ENCODE data around the gene AKT1.

Gene AKT1

GRCh38 chr14:104794993-104795780 is at the start of gene AKT1:
Gene AKT1 (minus strand): TSS chr14:104795748. CDS start chr14:104792643, 3,105 bp downstream.
- TF ChIP-seq GATA3 (IDR thresholded peaks at IDR 0.05; ENCODE audit: low read depth, low read length) (no peak), GATA2 (IDR thresholded peaks at IDR 0.05; ENCODE audit: low read depth, low read length) (no peak)

- TF ChIP-seq GATA3 (IDR thresholded peaks at IDR 0.05; ENCODE audit: low read depth, low read length): no peak
- no peak for TF ChIP-seq GATA2 (IDR thresholded peaks at IDR 0.05; ENCODE audit: low read depth, low read length)
Measured at GRCh38 chr14:104845033-104845666, 49.6 kb upstream of the AKT1 start.

- TF ChIP-seq GATA2 (IDR thresholded peaks at IDR 0.05; ENCODE audit: low read depth, low read length) (no peak), GATA3 (IDR thresholded peaks at IDR 0.05; ENCODE audit: low read depth, low read length) (no peak)
Measured at GRCh38 chr14:104844306-104845032, 48.9 kb upstream of the AKT1 start.

GRCh38 chr14:104843442-104844305 is 48.1 kb upstream of the AKT1 start:
- TF ChIP-seq GATA3 (IDR thresholded peaks at IDR 0.05; ENCODE audit: low read depth, low read length): no peak
- TF ChIP-seq GATA2 (IDR thresholded peaks at IDR 0.05; ENCODE audit: low read depth, low read length): no peak

- no peak for TF ChIP-seq GATA3 (IDR thresholded peaks at IDR 0.05; ENCODE audit: low read depth, low read length)
- no peak for TF ChIP-seq GATA2 (IDR thresholded peaks at IDR 0.05; ENCODE audit: low read depth, low read length)
Measured at GRCh38 chr14:104843006-104843405, 47.5 kb upstream of the AKT1 start.

- TF ChIP-seq GATA2 (IDR thresholded peaks at IDR 0.05; ENCODE audit: low read depth, low read length): no peak
- TF ChIP-seq GATA3 (IDR thresholded peaks at IDR 0.05; ENCODE audit: low read depth, low read length): no peak
Measured at GRCh38 chr14:104841730-104842129, 46.2 kb upstream of the AKT1 start.

- TF ChIP-seq GATA2 (IDR thresholded peaks at IDR 0.05; ENCODE audit: low read depth, low read length): no peak
- TF ChIP-seq GATA3 (IDR thresholded peaks at IDR 0.05; ENCODE audit: low read depth, low read length): no peak
Measured at GRCh38 chr14:104830781-104831180, 35.2 kb upstream of the AKT1 start.

GRCh38 chr14:104827177-104828055 is 31.9 kb upstream of the AKT1 start:
- TF ChIP-seq GATA3 (IDR thresholded peaks at IDR 0.05; ENCODE audit: low read depth, low read length) (no peak), GATA2 (IDR thresholded peaks at IDR 0.05; ENCODE audit: low read depth, low read length) (no peak)

- TF ChIP-seq GATA2 (IDR thresholded peaks at IDR 0.05; ENCODE audit: low read depth, low read length) (no peak), GATA3 (IDR thresholded peaks at IDR 0.05; ENCODE audit: low read depth, low read length) (no peak)
Measured at GRCh38 chr14:104826861-104827176, 31.3 kb upstream of the AKT1 start.

- TF ChIP-seq GATA3 (IDR thresholded peaks at IDR 0.05; ENCODE audit: low read depth, low read length) (no peak), GATA2 (IDR thresholded peaks at IDR 0.05; ENCODE audit: low read depth, low read length) (no peak)
Measured at GRCh38 chr14:104826189-104826860, 30.8 kb upstream of the AKT1 start.

GRCh38 chr14:104824353-104824997 is 28.9 kb upstream of the AKT1 start:
- no peak for TF ChIP-seq GATA3 (IDR thresholded peaks at IDR 0.05; ENCODE audit: low read depth, low read length)
- no peak for TF ChIP-seq GATA2 (IDR thresholded peaks at IDR 0.05; ENCODE audit: low read depth, low read length)
